DMS53 treated with DMSO at 0.1 percent for 48 hours (cell line): Measurements from ENCODE around the gene CST7.
"Not testable (repeated sequence)": the region's sequence is repeated elsewhere in the genome, so short reads cannot be mapped to it uniquely, and the experiment has no call there.

Experiments used
- DNase-seq: peaks from one replicate; lab custom pipeline; 2025; ENCODE audit not compliant: unreplicated experiment; lab: John Stamatoyannopoulos, UW

Gene CST7

DNA sequence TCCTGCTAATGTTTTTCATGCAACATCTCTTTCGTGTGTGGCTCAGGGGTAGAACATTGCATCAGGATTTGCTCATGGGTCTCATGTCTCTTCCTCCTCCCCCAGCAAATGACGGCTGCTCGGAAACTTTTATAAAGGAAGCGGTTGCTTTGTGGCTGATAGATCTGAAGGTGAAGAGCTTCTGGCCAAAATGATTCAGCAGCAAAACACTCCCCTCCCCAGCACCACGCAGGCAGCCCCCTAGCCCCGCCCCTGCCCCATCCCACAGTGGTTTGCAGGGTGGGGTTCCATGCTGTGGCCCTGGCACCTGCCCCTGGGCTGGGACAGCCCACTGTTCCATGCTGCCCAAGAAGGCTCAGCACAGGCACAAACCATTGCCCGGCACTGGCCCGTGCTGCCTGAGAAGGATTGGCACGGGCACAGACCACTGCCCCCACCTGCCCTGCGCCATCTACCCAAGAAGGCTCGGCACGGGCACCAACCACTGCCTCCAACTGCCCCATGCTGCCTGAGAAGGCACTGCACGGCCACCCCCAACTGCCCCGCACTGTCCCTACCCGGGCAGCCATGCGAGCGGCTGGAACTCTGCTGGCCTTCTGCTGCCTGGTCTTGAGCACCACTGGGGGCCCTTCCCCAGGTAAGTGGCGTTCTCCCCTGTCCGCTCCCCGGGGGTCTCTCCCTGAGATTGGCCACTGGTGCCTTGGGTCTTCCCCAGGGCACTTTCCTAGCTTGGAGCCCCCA, at the start of gene CST7:
Gene CST7, plus strand, starts transcription at position 331 of the 741 bp plus-strand sequence. Its CDS starts 237 bp downstream, at position 568.
- DNase-seq = no peak

- no peak for DNase-seq
Measured at GRCh38 chr20:24906806-24907205, 42.3 kb upstream of the CST7 start.

GRCh38 chr20:24908642-24909041, 40.4 kb upstream of the CST7 start:
- no peak for DNase-seq

DNA sequence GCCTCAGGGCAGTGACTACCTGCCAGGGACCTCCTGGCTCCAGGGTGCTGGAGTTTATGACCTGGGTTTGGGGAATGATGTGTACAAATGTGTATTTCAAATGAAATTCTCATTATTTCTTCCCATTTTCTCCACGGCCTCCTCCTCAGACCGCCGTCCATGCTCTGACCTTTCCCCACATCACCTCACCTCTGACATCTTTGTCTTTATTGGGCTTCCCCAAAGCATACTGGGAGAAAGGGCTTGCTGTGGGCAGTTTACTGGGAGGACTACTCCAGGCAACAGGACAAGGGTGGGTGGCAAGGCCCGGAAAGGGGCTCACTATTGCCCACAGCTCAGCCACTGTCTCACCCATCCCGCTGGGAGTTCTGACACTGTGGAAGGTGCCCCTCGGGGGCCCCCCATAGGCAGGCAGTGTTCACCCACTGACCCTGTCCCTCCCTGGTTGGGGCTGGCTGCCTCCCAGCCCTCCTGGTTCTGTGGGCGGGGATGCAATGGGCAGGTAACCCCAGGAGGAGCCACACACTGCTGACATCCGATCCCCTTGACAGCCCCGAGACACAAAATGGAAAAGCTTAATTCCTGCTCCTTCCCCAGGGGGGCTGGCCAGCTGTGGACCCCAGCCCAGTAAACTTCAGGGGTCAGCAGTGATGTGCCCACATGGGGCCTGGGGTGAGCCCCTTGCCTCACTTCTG, 39.8 kb upstream of the CST7 start:
- DNase-seq = no peak

DNA sequence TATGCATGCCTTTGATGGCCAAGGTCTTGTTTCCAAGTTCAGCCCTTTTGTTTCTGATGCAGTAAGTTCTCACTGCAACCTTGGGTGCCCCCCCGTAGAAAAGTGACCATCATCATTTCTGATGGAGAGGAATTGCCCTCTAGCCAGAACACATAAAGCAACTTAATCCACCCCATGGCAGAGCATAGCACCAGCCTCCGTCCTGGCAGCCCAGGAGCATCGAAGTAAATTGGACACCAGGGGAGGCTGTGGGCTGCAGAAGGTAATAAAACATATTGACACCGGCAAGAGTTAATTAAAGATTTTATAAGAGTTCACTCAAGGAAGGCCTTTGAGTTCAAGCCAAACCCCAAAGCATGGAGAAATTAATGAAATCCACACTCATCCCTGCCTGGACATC, 39.2 kb upstream of the CST7 start:
- no peak for DNase-seq

DNA sequence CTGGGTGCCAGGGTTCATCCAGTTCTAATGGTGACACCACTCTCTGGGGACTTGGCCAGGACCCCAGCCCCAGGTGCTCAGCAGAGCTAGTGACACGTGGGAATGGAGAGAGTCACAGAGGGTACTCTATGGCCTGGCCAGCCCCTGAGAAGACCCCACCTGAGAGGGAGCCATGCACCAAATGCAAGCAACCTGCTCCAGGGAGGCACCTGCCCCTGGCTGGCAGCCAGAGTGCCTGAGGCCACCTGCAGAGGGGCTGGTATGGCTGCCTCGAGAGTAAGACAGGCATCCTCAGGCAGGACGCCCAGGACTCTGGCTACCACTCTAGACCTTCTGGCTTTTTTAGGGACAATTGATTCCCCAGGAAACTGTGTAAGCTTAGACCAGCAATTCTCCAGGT, 38.6 kb upstream of the CST7 start:
- no peak for DNase-seq

DNA sequence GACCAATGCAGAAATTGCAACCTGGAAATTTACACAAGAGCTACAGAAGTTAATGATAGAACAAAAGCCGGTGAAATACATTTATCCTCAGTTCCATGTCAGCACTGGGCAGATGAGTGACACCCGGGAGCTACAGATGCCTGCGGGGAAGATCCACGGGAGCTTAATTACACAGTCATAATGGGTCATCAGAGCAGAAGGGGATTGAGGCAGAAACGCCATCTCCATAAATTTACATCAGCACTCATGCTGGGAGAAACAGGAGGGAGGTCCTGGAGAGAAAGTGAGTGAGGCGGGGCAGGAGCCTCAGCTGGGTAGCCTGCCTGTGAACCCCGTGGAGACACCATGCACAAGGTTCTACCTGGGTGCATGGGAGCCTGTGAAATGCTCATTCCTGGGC, 37.6 kb upstream of the CST7 start:
- DNase-seq = no peak

DNA sequence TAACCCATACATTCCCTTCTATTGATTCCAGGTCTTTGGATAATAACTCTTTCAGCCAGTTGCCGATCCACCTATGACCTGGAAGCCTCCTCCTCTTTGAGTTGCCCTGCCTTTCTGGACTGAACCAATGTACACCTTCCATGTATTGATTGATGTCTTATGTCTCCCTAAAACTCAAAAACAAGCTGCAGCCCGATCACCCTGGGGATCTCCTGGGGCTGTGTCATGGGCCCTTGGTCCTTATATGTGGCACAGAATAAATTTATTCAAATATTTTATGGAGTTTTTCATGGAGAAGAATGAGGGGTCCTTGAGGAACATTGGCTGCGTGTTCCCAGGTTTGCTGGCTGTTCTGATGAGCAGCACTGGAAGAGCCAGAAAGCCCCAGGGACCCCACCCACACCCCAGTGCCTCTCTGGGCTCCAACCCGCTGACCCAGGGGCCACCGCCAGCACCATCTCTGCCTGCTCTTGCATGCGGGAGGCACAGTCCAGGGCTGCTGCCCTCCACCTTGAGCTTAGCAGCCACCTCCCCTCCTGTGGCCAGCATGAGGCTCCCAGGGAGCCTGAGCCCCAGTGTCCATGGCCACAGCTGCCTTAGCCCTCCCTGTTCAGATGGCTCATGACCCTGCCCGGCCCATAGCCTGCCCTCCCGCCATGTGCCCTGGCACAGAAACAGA, 36.5 kb upstream of the CST7 start:
- no peak for DNase-seq

GRCh38 chr20:24913076-24913628, 35.9 kb upstream of the CST7 start:
- DNase-seq = no peak

DNA sequence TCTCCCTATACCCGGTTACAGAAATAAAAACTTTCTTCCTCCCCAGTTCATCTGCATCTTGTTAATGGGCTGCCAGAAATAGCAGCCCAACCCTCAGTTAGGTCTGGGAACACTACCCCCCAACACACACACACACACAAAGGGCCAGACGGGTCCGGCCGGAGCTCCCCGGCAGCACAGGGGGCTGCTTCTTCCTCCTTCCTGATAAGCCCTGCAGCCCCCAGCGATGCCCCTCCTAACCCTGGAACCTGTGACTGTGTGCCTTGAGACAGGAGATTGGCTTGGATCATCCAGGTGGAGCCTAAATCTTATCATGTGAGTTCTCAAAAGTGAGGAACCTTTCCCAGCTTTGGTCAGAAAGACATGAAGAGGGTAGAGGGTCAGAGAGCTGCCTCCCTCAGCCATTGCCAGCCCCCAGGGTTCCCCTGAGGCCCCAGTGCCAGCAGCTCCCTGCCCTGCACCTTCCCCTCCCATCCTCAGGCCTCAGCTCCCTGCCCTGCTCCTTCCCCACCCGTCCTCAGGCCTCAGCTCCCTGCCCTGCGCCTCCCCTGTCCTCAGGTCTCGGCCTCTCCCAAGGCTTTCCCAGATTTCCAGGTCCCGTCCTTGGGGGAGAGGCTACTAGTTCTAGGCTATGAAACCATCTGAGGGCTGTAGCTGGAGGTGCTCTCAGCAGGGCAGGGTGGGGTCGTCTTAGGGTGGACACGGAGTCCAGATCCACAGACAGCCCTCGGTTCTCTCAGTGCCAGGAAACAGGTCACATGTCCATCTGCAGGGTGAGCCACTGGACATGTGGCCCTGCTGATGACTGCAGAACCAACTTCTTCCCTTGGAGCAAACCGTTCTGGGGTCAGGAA, 34.5 kb upstream of the CST7 start:
- no peak for DNase-seq

DNA sequence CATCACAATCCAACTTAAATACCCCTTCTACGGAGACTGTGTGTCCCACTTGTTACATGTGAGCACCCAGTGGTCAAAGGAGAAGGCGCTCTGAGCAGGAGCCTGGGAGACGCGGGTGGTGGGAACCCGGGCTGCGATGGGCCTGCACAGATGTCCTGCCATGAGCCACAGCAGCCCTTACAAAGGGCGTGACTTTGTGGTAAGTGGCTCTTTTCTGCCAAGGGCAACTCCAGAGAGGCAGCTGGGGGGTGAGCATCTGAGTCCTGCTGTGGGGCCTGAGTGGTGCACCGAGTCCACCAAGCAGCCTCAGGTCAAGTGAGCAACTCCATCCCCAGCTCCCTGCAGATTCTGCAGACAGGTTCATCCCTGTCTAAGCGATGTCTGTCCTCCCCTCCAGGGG, 33.6 kb upstream of the CST7 start:
- DNase-seq = no peak

- no peak for DNase-seq
Measured at GRCh38 chr20:24915892-24916291, 33.2 kb upstream of the CST7 start.

GRCh38 chr20:24916412-24916811, 32.7 kb upstream of the CST7 start:
- DNase-seq = no peak

DNA sequence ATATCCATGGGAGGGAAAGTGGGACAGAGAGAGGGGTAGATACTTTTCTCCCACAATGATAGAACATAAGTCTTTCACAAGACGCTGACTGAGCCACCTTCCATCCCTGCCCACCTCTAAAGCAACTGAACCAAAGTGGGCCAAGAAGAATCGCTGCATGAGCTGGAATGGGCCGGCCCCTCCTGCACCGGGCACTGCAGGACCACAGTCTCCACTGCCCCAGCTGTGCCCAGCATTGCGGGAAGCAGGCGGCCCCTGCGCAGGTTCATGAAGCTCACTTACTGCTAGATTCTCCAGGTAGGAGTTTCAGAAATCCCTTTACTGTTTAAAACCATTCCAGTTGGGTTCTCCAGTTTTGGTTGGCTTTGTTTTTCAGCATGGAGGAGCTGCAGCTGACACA, 32.0 kb upstream of the CST7 start:
- no peak for DNase-seq

GRCh38 chr20:24917797-24918578, 31.1 kb upstream of the CST7 start:
- peak; percentile 49 for DNase-seq

DNA sequence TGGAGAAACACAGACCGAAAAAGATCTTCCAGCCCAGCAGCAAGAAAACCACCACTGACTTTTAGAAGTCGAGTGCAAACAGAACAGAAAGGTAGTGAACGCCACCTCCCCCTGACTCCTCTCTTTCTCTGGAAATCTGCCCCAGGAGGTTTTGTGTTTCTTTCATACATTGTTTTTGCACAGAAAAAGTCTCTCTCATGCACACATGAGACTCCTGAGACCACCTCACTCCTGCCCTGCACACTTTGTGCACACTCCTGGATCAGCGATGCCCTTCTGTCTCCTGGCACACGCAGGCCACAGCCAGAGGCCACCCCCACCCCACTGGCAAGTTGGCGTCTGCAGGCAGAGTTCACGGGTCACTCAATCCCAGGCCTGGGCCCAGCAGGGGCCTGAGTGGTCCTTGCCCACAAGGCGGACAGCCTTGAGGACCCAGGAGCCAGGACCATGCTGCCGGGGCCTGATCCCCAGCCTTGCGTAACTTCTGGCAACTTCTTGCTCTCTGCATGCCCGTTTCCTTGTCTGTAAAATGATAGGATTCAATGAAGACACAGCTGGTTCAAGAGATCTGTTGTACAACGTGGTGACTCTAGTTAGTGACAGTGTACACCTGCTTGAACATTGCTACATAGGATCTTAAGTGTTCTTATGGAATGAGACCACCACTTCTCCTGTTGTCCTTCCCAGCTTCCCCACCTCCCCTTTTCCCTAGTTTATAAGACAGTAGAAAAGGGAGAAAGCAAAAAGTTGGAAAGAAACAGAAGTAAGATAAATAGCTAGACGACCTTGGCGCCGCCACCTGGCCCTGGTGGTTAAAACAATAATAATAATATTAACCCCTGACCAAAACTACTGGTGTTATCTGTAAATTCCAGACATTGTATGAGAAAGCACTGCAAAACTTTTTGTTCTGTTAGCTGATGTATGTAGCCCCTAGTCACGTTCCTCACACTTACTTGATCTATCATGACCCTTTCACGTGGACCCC, 30.2 kb upstream of the CST7 start:
- DNase-seq = no peak

DNA sequence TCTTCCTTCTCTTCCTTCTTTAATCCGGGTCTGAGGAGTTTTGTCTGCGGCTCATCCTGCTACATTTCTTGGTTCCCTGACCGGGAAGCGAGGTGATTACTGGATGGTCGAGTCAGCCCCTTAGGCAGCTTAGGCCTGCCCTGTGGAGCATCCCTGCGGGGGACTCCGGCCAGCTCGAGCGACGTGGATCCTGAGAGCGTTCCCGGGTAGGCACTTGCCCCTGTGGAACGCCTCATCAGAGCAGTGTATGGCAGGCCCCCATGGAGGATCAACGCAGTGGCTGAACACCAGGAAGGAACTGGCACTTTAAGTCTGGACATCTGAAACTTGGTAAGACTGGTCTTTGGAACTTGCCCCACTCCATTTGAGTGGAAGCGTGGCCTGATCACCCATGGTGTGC, 29.4 kb upstream of the CST7 start:
- DNase-seq = not testable (repeated sequence)

- not testable (repeated sequence) for DNase-seq
Measured at GRCh38 chr20:24920706-24921105, 28.4 kb upstream of the CST7 start.

- not testable (repeated sequence) for DNase-seq
Measured at GRCh38 chr20:24929259-24929658, 19.8 kb upstream of the CST7 start.
